Left lung (tissue), 10 donors: ENCODE measurements around the gene ARL2. TPM values are rescaled to one million over a fixed set of nuclear protein-coding genes. Genes with fewer than 3 reads are reported as not detected.

Experiments
- ATAC-seq: fragments of 200-7000 bp; cut with Tn5 transposase; one replicate; pipeline ENCODE4 v1.9.1; 2020; ENCODE audit warnings: moderate library complexity
- DNase-seq, 4 donors: peaks; one replicate each; pipeline ENCODE4 v3.0.0-alpha.2; 2013 to 2020
- H3K27ac ChIP-seq, 2 donors: fragments of 200-600 bp; sonication (generic) in 1 of 2; one replicate each; pipeline versions ENCODE4 v1.5.0 to v1.8.0; 2020 to 2021
- H3K27me3 ChIP-seq, 2 donors: fragments of 200-600 bp; sonication (generic) in 1 of 2; one replicate each; pipeline versions ENCODE4 v1.5.0 to v1.8.0; 2020 to 2021
- H3K36me3 ChIP-seq, 2 donors: fragments of 200-600 bp; sonication (generic) in 1 of 2; one replicate each; pipeline versions ENCODE4 v1.5.0 to v1.8.0; 2020 to 2021
- H3K4me1 ChIP-seq, 2 donors: fragments of 200-600 bp; one replicate each; pipeline ENCODE4 v1.8.0; 2021
- H3K4me3 ChIP-seq, 2 donors: fragments of 200-600 bp; sonication (generic) in 1 of 2; one replicate each; pipeline versions ENCODE4 v1.5.0 to v1.8.0; 2020 to 2021; ENCODE audit warnings: mild to moderate bottlenecking in 1 of 2
- H3K9me3 ChIP-seq, 2 donors: fragments of 200-600 bp; sonication (generic) in 1 of 2; one replicate each; pipeline versions ENCODE4 v1.5.0 to v1.8.0; 2020 to 2021
- CTCF ChIP-seq, 2 donors: fragments of 200-600 bp; sonication (generic) in 1 of 2; IDR thresholded peaks; one replicate each; pipeline versions ENCODE4 v1.5.0 to v1.8.0; 2021; ENCODE audit warnings: antibody characterized with exemption in 2 of 2
- intact Hi-C, 2 donors: fragments of 100-400 bp; cut with DNase I; formaldehyde crosslinking; loops; one replicate each; pipeline versions ENCODE4 v1.11.2 to v1.14.2; 2022
- polyA plus RNA-seq, 6 donors: library from polyadenylated mRNA; unstranded; fragments of 120-200 nt; gene quantifications; one replicate each; pipeline ENCODE4 v1.2.1, GENCODE V29; 2013; ENCODE audit not compliant: insufficient read length in 6 of 6
- total RNA-seq, 2 donors: library from RNA; stranded (reverse); fragmentation: NEBNext Ultra II Directional; extraction: Animal tissue kit (Norgen Biotek cat#: 25700); gene quantifications; one replicate each; pipeline ENCODE4 v1.2.1, GENCODE V29; 2021
- donor health status: DM: no; HTN: yes; CAD: no.
- donor health status: DM: no; HTN: no; CAD: no.

The ARL2 gene
- total and polyA plus RNA-seq, 8 donors, result 42.2 to 89.9 (median 50.4) TPM

- no peaks in the 10 kb centered on the region for H3K9me3 ChIP-seq
- no peak for TF ChIP-seq CTCF (IDR thresholded peaks at IDR 0.05)
- DNase-seq (no peak), ATAC-seq (no peak)
- peaks cover 0 to 5% of the 10 kb centered on the region in 2 donors for H3K4me1 ChIP-seq
- H3K27ac ChIP-seq, result no peak overlapping the region
- intact Hi-C loops, result no loop called here
- no peaks in the 10 kb centered on the region for H3K36me3 ChIP-seq
- no peaks in the 10 kb centered on the region for H3K27me3 ChIP-seq
- no peak overlapping the region for H3K4me3 ChIP-seq
Observed at GRCh38 chr11:65008016-65008415, 5.9 kb upstream of the ARL2 start.

GRCh38 chr11:65008873-65009272 lies 5.1 kb upstream of the ARL2 start:
- Histone ChIP-seq H3K4me1 (peaks cover 0 to 10% of the 10 kb centered on the region in 2 donors), H3K27me3 (no peaks in the 10 kb centered on the region), H3K9me3 (no peaks in the 10 kb centered on the region), H3K27ac (no peak overlapping the region), H3K4me3 (no peak overlapping the region), H3K36me3 (no peaks in the 10 kb centered on the region)
- ATAC-seq, result no peak
- intact Hi-C loops, result no loop called here
- DNase-seq, result peak in 1 of 4 donors; percentile 3
- TF ChIP-seq CTCF (IDR thresholded peaks at IDR 0.05), result no peak

GRCh38 chr11:65013130-65013887 lies 651 bp upstream of the ARL2 start:
- H3K27me3 ChIP-seq, result no peaks in the 10 kb centered on the region

GRCh38 chr11:65014726-65015227 lies 817 bp downstream of the ARL2 start:
- no peaks in the 10 kb centered on the region for H3K9me3 ChIP-seq
- H3K27me3 ChIP-seq, result no peaks in the 10 kb centered on the region
- peak overlapping the region; percentile 70 to 91 for H3K4me3 ChIP-seq
- TF ChIP-seq CTCF (IDR thresholded peaks at IDR 0.05), result no peak
- DNase-seq (no peak), ATAC-seq (peak; percentile 3)
- H3K27ac ChIP-seq, result peak overlapping the region; percentile 99 to 100
- H3K36me3 ChIP-seq, result peaks cover 0 to 18% of the 10 kb centered on the region in 2 donors
- intact Hi-C loops, result no loop called here
- H3K4me1 ChIP-seq, result peaks cover 7 to 30% of the 10 kb centered on the region in 2 donors

More at GRCh38 chr11:65013130-65013887, 651 bp upstream of the ARL2 start:
- DNase-seq (peak; percentile 83 to 97 (median 94)), ATAC-seq (peak; percentile 93)
- peaks cover 0 to 6% of the 10 kb centered on the region in 2 donors for H3K36me3 ChIP-seq
- TF ChIP-seq CTCF (IDR thresholded peaks at IDR 0.05), result peak; percentile 62 to 84
- intact Hi-C loops, result no loop called here
- H3K4me1 ChIP-seq, result peaks cover 7 to 30% of the 10 kb centered on the region in 2 donors
- no peaks in the 10 kb centered on the region for H3K9me3 ChIP-seq
- peak overlapping the region; percentile 99 to 100 for H3K27ac ChIP-seq
- peak overlapping the region; percentile 70 to 91 for H3K4me3 ChIP-seq

- no peaks in the 10 kb centered on the region for H3K27me3 ChIP-seq
- H3K27ac ChIP-seq, result no peak overlapping the region
- no peak overlapping the region for H3K4me3 ChIP-seq
- H3K9me3 ChIP-seq, result no peaks in the 10 kb centered on the region
- intact Hi-C loops, result no loop called here
- peaks cover 0 to 37% of the 10 kb centered on the region in 2 donors for H3K36me3 ChIP-seq
- H3K4me1 ChIP-seq, result peaks cover 7 to 40% of the 10 kb centered on the region in 2 donors
- no peak for TF ChIP-seq CTCF (IDR thresholded peaks at IDR 0.05)
- ATAC-seq (no peak), DNase-seq (no peak)
Observed at GRCh38 chr11:65016705-65017104, 2.7 kb downstream of the ARL2 start.
